Heart left ventricle (tissue), 16 donors: ENCODE measurements around the gene GPR32. TPM values are rescaled to one million over a fixed set of nuclear protein-coding genes. Genes with fewer than 3 reads are reported as not detected.
"Not testable (repeated sequence)": the region's sequence is repeated elsewhere in the genome, so short reads cannot be mapped to it uniquely, and the experiment has no call there.

Experiments used
- ATAC-seq, 4 donors: fragments of 200-7000 bp; cut with Tn5 transposase; one replicate each; pipeline ENCODE4 v1.9.1; 2020 to 2022; ENCODE audit warnings: moderate library complexity in 4 of 4, mild to moderate bottlenecking in 3 of 4, moderate number of reproducible peaks in 1 of 4
- DNase-seq, 5 donors: peaks; one replicate each; pipeline ENCODE4 v3.0.0-alpha.2; 2020
- H3K27ac ChIP-seq, 12 donors: fragments of 200-600 bp; sonication (generic) in 4 of 12; one replicate each; pipeline versions ENCODE4 v1.5.0 to v1.8.0; 2016 to 2022; ENCODE audit warnings: mild to moderate bottlenecking in 2 of 12
- H3K27me3 ChIP-seq, 9 donors: fragments of 200-600 bp; sonication (generic) in 2 of 9; one replicate each; pipeline versions ENCODE4 v1.5.1 to v1.8.0; 2016 to 2022; ENCODE audit warnings: mild to moderate bottlenecking in 3 of 9
- H3K36me3 ChIP-seq, 9 donors: fragments of 200-600 bp; sonication (generic) in 2 of 9; one replicate each; pipeline versions ENCODE4 v1.5.0 to v1.8.0; 2018 to 2022; ENCODE audit warnings: mild to moderate bottlenecking in 2 of 9
- H3K4me1 ChIP-seq, 12 donors: fragments of 200-600 bp; sonication (generic) in 4 of 12; one replicate each; pipeline versions ENCODE4 v1.5.0 to v1.8.0; 2016 to 2022; ENCODE audit warnings: mild to moderate bottlenecking in 3 of 12
- H3K4me3 ChIP-seq, 12 donors: fragments of 200-600 bp; sonication (generic) in 4 of 12; one replicate each; pipeline versions ENCODE4 v1.5.0 to v1.8.0; 2017 to 2022; ENCODE audit warnings: mild to moderate bottlenecking in 9 of 12, moderate library complexity in 4 of 12
- H3K9me3 ChIP-seq, 12 donors: fragments of 200-600 bp; sonication (generic) in 4 of 12; one replicate each; pipeline versions ENCODE4 v1.5.0 to v1.8.0; 2016 to 2022; ENCODE audit warnings: mild to moderate bottlenecking in 1 of 12
- CTCF ChIP-seq, 12 donors: fragments of 200-600 bp; sonication (generic) in 4 of 12; IDR thresholded peaks; one replicate each; pipeline versions ENCODE4 v1.5.0 to v1.8.0; 2018 to 2022; ENCODE audit warnings: antibody characterized with exemption in 12 of 12, mild to moderate bottlenecking in 5 of 12
- POLR2A ChIP-seq, 2 donors: fragments of 450-650 bp; IDR thresholded peaks; one replicate each; pipeline ENCODE4 v1.6.1; 2017; ENCODE audit warnings: antibody characterized with exemption in 2 of 2, mild to moderate bottlenecking in 2 of 2, moderate library complexity in 2 of 2
- WGBS, 4 donors: extraction: QIAGEN DNeasy Blood & Tissue Kit in 2 of 4; methylation state at CpG; one replicate each; pipeline versions ENCODE4 v1.1.5 to v1.1.7; 2013 to 2018; 5-methylcytosine and 5-hydroxymethylcytosine counted together
- intact Hi-C, 10 donors: fragments of 100-400 bp; cut with DNase I; formaldehyde crosslinking; loops; one replicate each; pipeline versions ENCODE4 v1.11.1 to v1.14.2; 2022
- polyA plus RNA-seq, 2 donors: library from polyadenylated mRNA; stranded (reverse); fragments of 200-250 nt; gene quantifications; one replicate each; pipeline ENCODE4 v1.2.3, GENCODE V29; 2013
- total RNA-seq, 9 donors: library from RNA; depleted of rRNA in 2 of 9; stranded (reverse); fragments of >200 nt in 2 of 9; fragmentation: NEBNext Ultra II Directional in 3 of 9; extraction: Animal tissue kit (Norgen Biotek cat#: 25700) in 3 of 9; gene quantifications; one replicate each; pipeline versions ENCODE4 v1.1.0 to v1.2.4, GENCODE V29; 2016 to 2023
- donor health status: ischemic (EF 13 %, LVEDD 7.1; RV severe dilation, severe dysfunction).
- donor health status: healthy with polysubstance abuse.
- donor health status: DM: no; HTN: yes; CAD: no.
- donor health status: DM: no; HTN: no; CAD: no.
- donor health status: ischemic (EF 25% LVEDD 6.9; RV normal size, moderate dysfunction).
- donor health status: ischemic (EF 25% LVEDD 5.7; RV mildly dilated, moderate dysfunction).
- donor health status: healthy.
- donor health status: DM: yes; HTN: yes; CAD: no.
- donor health status: ischemic (EF 35%, LVEDD 5.7; RV mildly dilated, moderate dysfunction).
- donor health status: nonischemic (EF 11% LVEDD 7.7; RV severe dilation, severe dysfunction).
- donor health status: DM: yes; HTN: yes; CAD: no.
- donor health status: PGD.
- donor health status: ischemic (EF 29% LVEDD 5.4; RV normal size, mild dysfunction).
- donor health status: nonischemic (EF 23%, LVEDD 6.1; RV moderate dilation, normal function).

GPR32 gene
- total and polyA plus RNA-seq, 11 donors = not detected

- TF ChIP-seq POLR2A (IDR thresholded peaks at IDR 0.05) (no peak), CTCF (IDR thresholded peaks at IDR 0.05) (no peak)
These were observed 2.2 kb downstream of the GPR32 start for GRCh38 chr19:50772476-50772875.

GRCh38 chr19:50772912-50773311 is 2.6 kb downstream of the GPR32 start:
- ATAC-seq, intact Hi-C loops, H3K4me3 ChIP-seq, DNase-seq, H3K27ac ChIP-seq, H3K4me1 ChIP-seq, H3K36me3 ChIP-seq: not testable (repeated sequence)
- WGBS, 4 donors = 79 to 100% (median 83%) methylated on average over 3 of the region's 3 CpGs
- Histone ChIP-seq H3K9me3 (peaks cover 0 to 13% (median 2%) of the 10 kb centered on the region in 12 donors), H3K27me3 (peaks cover 3 to 71% (median 20%) of the 10 kb centered on the region in 9 donors)

More at GRCh38 chr19:50772476-50772875, 2.2 kb downstream of the GPR32 start:
- H3K36me3 ChIP-seq = no peaks in the 10 kb centered on the region
- no peak overlapping the region for H3K4me3 ChIP-seq
- ATAC-seq (no peak), DNase-seq (no peak)
- H3K27me3 ChIP-seq = peaks cover 0 to 71% (median 15%) of the 10 kb centered on the region in 9 donors
- WGBS, 4 donors = 38 to 53% (median 48%) methylated on average over 2 of the region's 2 CpGs
- H3K4me1 ChIP-seq = no peaks in the 10 kb centered on the region
- H3K27ac ChIP-seq = no peak overlapping the region
- intact Hi-C loops = no loop called here
- H3K9me3 ChIP-seq = peaks cover 0 to 13% (median 2%) of the 10 kb centered on the region in 12 donors

GRCh38 chr19:50773454-50773853 is 3.2 kb downstream of the GPR32 start:
- DNase-seq, H3K36me3 ChIP-seq, H3K4me1 ChIP-seq, ATAC-seq, H3K27ac ChIP-seq, intact Hi-C loops, H3K4me3 ChIP-seq: not testable (repeated sequence)
- 45 to 57% (median 53%) methylated on average over 6 to 7 of the region's 7 CpGs for WGBS, 4 donors
- Histone ChIP-seq H3K9me3 (peaks cover 0 to 13% (median 2%) of the 10 kb centered on the region in 12 donors), H3K27me3 (peaks cover 8 to 75% (median 25%) of the 10 kb centered on the region in 9 donors)

- Histone ChIP-seq H3K9me3 (peaks cover 0 to 13% (median 2%) of the 10 kb centered on the region in 12 donors), H3K4me3 (no peak overlapping the region), H3K36me3 (no peaks in the 10 kb centered on the region), H3K4me1 (peaks cover 0 to 3% (median 0%) of the 10 kb centered on the region in 12 donors), H3K27me3 (peaks cover 26 to 90% (median 49%) of the 10 kb centered on the region in 9 donors), H3K27ac (no peak overlapping the region)
- TF ChIP-seq POLR2A (IDR thresholded peaks at IDR 0.05) (no peak), CTCF (IDR thresholded peaks at IDR 0.05) (no peak)
- WGBS, 4 donors = 82 to 93% (median 87%) methylated on average over 5 of the region's 5 CpGs
- intact Hi-C loops = no loop called here
- ATAC-seq (no peak), DNase-seq (no peak)
These were observed 5.9 kb downstream of the GPR32 start for GRCh38 chr19:50776131-50776530.

GRCh38 chr19:50777261-50777660 is 7.0 kb downstream of the GPR32 start:
- Histone ChIP-seq H3K36me3 (no peaks in the 10 kb centered on the region), H3K4me1 (peaks cover 0 to 3% (median 0%) of the 10 kb centered on the region in 12 donors), H3K27ac (no peak overlapping the region), H3K27me3 (peaks cover 28 to 96% (median 57%) of the 10 kb centered on the region in 9 donors), H3K4me3 (no peak overlapping the region), H3K9me3 (peaks cover 0 to 12% (median 2%) of the 10 kb centered on the region in 12 donors)
- no peak for ATAC-seq
- no peak for DNase-seq
- TF ChIP-seq POLR2A (IDR thresholded peaks at IDR 0.05) = no peak
- TF ChIP-seq CTCF (IDR thresholded peaks at IDR 0.05) = no peak
- 40 to 55% (median 42%) methylated on average over 4 of the region's 4 CpGs for WGBS, 4 donors
- intact Hi-C loops = no loop called here
